Activated T-cell treated with anti-CD3 and anti-CD28 coated beads for 4 hours (primary cell): Measurements from ENCODE around the gene EXTL1.

Experiments
- DNase-seq: peaks from one replicate; pipeline ENCODE4 v3.0.0-alpha.2; 2020

EXTL1 gene

DNA sequence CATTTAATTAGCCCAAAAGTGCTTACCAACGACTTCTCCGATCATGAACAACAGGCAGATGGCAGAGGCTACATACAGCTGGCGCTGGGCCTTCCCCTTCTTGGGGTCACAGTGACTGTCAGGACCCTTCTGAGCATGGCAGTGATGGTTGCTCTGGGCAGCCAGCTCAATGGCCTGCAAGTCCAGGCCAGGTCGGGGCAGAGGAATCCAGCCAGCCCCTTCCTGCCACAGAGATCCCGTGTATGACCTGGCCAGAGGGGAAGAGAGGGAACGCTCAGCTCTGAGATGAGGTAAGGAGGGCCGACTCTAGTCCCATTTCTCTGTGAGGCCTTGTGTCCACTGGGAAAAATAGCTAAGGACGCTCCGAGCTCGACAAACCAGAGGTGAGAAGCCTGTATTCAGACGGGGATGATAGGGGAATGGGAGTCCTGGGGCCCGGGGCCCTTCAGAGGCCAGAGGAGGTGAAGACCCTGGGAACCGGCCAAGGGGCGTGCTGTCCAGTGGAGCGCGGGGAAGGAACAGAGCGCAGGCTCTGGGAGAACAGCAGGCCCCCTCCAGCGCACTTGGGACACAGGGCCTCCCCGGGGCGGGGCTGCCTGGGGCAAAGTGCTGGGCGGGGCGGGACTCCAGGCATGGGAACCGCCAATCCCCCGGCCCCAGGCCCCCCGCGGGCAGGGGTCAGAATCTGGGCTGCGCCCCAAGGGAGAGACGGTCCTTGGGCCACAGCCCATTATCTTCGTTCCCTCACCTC is 23.6 kb downstream of the EXTL1 start:
- DNase-seq: no peak

DNA sequence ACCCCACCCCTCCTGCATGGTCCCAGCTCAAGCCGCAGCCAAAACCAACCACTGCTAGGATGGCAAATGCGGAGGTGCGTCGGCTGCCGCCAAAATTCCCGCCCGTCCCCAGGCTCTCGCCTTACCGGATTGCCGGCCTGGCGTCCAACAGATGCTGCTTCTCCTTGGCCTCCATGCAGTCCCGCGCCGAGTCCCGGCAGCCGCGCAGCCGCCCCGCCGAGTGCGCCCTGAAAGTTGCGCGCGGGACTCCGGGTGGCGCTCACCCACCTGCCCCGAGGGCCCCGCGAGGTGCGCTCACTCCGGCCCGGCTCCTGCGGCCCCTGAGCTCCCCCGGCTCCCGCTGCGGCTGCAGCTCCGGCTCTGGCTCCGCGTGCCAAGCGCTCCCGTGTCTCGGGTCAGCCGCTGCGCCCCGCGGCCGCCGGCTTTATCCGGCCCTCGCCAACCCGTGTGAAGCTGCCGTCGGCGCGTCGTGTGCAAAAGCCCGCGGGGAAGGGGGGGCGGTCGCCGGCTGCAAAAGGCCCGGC is 24.2 kb downstream of the EXTL1 start, which contains the start of gene SLC30A2:
Gene SLC30A2, minus strand, starts transcription at position 397 of the 524 bp plus-strand sequence. Its CDS starts 222 bp downstream, at position 175.
- no peak for DNase-seq

DNA sequence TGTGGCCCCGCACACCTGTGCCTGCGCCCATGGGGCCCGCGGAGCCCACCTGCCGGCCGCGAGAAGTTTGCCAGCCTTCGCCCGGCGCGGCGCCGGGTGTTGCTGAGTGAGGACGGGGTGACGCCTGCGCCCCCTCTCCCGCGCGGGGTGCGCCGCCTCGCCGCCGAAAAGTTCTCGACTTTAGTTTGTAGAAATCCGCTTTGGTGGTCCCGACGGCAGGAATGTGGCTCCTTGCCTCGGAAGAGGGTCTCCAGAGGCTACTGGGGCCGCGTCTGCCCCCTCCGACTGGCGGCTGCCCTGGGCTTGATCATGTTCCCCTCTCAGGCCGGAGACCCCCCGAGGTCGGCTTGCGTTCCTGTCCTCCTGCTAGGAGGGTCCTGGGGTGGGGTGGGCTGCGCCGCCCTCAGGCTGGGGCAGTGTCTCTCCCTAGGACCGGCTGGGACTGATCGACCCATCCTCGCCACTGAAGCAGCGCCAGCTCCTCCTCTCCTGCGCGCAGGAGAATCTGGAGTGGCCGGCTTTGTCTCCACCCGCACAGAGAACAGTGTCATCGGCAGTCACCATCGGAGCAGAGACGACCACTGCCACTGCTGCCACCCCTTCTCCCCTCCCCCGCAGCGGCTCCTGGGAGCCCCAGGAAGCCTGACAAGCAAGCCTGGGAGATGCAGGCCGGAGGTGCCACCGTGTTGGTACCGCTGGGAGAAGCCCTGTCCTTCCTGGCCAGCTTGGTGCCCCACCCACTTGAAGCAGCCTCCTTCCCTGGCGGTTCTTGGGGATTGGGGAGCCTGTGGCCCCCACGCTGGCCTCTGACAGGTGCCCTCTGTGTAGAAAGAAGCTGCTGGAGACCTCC is 24.9 kb downstream of the EXTL1 start:
- DNase-seq: no peak

DNA sequence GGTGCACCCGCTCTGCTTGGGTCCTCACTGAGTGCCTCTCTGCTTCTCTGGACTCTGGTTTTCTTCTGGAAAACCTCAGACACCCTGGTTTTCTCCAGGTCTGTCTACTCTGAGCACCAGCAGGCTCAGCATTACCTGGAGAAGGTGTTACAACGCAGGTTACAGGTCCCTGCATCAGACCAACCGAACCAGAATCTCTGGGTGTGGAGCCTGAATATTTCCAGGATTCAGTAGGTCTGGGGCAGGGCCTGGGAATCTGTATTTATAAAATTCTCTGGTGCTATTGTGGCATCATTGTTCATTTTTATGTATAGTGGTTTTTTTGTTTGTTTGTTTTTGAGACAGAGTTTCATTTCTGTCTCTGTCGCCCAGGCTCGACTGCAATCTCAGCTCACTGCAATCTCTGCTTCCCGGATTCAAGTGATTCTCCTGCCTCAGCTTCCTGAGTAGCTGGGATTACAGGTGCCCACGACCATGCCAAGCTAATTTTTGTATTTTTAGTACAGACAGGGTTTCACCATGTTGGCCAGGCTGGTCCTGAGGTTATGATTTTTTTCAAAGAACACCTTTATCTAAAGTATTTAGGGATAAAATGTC is 25.8 kb downstream of the EXTL1 start:
- DNase-seq: no peak

DNA sequence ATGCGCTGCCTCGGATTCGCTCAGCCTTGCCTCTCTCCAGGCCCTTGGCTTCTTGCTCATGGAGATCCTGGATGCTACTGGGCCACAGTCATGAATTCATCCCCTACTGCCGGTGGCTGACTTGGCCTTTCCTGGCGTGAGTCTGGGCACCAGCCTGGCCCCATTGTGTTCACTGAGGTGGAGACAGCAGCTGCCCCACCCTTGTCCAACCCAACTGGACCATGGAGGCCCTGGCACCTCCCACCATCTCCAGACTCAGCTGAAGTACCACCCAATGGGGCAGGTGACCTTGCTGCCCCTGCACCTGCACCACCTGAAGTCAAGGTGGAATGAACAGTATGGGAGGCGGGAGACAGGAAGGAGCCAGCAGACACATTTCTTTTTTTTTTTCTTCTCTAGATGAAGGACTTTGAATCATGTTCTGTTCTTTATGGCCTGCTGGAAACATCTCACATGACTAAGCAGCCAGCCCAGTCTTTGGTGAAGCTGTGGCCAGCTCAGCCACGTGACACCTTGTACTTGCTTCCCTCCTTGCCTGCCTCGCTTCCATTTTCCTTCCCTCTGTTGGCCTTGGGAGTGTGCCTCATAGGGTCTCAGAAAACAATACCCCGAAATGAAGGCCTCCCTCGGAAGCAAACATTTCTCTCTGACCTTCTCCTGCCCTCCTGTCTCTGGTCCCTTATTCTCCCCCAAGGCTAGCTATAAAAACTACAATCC is 28.1 kb downstream of the EXTL1 start:
- DNase-seq: no peak

DNA sequence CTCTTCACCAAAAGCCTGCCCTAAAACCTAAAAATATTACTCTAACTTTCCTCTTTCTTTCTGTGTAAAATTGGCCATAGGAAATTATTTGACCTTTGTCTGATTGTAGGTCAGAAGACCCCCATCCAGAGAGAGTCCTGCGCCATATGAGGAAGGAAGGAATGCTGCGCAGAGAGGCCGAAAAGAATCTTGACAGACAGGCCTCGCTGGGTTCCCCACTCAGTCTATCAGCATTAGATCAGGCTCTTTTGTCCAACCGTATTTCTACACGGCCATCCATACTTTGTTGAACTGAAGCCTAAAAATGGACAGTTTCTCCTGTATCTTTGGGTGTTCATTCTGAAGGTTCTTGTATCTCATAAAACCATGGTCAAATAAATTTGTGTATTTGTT is 28.7 kb downstream of the EXTL1 start:
- no peak for DNase-seq

DNA sequence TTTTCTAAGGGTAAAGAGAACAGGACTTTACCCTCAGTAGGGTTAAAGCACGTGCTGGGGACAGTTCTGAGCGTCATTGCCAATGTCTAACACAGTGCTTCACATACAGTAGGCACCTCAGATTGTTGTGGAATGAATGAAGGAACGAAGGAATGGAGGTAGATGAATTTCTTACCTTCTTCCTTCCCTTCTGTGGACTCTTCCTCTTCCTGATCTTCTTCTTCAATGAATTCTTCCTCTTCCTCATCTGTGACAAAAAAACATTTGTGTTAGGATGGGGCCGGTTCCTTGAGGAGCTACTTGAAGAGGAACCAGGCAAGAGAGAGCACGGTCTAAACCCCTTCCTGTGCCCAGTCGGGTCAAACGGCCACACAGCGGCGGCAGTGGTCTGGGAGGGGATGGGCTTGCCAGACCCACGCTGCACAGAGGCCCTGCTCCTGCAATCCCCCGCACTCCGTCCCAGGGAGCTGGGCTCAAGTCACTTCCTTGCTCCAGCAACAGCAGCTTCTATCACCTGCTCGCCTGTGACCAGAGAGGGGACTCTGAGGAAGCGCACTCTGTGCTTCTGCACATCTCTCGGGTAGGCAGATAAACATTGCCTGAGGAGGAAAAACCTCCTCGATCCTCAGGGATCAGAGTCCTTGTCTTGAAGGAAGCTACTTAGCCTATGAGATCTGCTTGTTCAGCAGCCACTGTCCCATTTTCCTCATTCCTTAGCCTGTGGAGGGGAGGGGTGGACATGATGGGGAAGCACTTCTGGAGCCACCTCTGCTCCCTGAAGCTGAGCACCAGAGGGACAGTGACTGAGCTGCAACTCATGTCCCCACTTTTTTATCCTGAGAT is 32.4 kb downstream of the EXTL1 start:
- DNase-seq: no peak

DNA sequence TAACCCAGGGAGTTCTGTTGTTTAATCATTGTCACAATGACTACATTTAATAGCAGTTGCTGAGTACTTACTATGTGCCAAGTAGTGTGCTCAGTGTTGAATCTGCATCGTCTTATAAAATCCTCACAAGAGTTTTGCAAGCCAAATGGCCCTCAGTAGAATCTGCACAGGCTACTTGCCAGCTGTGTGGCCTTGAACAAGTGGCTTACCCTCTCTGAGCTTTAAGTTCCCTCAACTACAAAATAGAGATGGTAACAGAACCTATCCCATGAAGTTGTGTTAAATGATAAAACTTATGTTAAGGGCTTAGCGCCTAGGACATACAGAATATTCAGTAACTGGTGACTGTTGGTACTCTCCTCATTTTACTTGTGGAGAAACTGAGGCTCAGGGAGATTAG is 33.5 kb downstream of the EXTL1 start:
- DNase-seq: no peak

DNA sequence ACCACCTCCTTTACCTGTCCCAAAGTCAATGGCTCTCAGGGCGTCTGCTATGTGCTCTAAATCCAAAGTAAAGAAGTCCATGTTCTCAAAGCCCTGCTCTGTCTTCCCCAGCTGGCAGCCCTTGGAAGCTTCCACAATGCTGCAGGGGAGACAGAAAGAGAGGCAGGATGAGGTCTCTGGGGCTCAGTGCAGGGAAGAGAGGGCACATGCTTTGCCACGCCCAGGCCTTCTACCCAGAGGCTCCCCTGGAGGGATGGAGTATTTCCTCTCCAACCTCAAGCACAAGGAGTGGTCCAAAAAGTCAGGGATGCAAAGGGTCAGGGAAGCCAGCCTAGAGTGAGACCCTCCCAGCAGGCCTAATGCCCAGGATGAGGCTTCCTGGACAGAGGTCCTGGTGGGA is 35.6 kb downstream of the EXTL1 start:
- no peak for DNase-seq

DNA sequence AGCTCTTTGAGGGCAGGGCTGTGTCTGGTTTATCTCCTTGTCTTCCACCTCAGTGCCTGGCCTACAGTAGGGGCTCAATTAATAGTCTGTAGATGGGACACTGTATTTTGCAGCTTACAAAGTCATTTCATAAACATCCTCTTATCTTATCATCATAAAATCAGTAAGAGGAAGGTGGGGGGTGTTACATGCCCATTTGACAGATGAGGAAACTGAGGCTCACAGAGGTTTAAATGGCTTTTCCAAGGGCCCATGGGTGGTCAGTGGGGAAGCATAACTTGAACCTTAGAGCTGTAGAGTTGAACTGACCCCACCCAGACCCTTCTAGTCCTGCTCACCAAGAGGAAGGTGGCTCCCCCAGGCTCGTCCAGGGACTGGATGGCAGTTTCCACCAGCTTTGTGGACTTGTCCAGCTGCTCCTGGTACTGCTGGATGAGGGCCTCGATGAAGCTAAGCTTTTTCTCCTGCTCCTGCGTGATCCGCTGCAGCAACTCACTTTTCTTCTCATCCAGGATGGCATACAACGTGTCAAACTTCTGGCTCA is 36.5 kb downstream of the EXTL1 start:
- no peak for DNase-seq

DNA sequence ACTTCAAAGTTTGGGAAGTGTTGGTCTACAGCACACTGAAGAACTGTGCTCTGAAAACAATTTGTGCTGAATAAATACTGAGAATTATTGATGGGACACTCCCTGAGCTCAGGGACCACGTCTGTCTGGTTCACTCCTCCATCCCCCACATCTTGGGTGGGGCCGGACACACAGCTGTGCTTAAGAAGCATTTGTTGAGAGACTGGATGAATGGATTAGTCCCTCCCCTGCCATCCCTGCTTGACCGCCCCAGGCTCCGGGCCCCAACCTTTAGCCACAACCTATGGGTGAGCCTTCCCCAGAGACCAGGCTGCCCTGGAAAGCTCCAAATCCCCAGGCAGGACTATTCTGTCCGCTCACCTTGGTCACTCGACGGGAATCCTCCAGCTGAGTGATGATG is 38.3 kb downstream of the EXTL1 start:
- DNase-seq: no peak

DNA sequence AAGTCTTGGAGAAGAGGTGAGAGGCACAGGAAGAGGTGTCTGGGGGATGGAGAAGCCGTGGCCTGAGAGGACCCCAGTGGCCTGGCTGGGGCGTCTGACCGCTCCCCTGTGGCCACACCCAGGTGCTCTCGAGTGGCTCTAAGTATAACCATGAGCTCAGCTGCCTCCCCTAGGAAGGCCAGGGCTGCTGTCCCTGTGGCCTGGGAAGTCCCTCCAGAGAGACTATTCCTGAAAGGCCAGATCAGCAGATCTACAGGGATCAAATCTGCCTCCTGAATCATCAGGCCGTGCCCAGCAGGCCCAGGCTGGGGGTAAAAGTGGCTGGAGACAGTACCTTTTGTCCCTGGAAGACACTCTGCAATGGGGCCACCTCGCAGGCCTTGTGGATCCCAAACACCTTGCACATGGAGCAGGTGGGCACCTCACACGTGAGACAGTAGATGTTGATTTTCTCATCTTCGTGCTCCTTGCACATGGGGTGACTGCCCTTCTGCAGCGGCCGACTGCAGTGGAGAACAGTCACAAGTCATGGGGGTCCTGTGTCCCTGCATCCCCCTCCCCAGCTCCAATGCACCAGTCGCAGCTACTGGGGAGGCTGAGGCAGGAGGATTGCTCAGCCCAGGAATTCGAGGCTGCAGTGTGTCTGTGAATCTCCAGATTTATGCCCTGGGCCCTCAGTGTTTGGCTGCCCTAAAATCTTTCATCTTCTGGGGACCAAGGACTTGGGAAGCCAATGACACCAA is 39.4 kb downstream of the EXTL1 start:
- DNase-seq: no peak

DNA sequence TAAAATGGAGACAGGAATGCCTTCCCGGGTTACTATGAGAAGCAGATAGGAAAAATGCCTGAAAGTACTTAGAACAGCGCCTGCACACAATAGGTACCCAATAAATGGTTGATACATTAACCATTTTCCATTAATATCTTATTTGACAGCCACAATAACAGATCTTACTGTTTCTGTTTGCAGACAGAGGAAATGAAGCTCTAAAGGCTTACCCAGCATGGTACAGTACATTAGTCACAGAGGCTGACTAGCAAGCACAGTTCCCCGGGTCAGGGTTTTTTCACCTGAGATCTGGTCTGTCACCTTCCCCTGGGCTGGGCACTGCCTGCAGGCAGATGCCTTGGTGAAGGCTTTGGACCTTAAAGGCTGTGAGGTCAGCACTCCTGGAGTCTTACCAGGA is 43.0 kb downstream of the EXTL1 start:
- DNase-seq: no peak

DNA sequence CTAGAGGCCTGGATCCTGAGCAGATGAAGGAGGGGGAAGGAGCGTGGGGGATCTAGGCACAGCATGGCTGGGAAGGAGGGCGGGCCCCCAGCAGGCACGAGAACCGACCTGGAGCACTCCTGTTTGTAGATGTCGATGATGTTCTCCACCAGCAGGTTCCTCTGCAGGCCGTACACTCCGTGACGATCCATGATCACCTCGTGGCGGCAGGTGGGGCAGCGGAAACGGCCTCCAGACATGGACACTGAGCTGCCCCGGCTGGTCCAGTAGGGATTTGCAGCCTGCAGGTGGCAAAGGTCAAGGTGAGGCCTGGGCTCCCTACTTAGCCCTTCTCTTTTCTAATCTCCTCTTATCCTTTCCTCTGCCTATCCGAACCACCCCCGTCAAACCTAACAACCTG is 44.6 kb downstream of the EXTL1 start:
- no peak for DNase-seq

DNA sequence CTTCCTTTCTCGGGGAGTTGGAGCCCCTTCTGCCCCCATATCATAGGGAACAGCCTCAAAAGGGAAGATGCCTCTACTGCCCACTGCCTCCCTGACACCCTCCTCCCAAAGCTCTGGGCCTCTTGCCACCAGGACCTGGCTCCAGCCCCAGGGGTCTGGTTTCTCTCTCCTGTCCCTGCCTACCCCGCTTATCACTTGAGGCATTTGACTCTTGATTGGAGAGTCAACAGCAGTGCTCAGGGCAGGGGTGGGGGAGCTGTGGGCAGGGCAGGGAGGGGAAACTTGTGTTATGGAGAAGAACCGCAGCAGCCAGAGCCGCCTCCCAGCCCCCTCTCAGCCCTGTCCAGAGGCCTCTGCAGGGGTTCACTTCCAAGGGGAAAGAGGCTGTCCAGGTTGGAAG is 45.3 kb downstream of the EXTL1 start:
- no peak for DNase-seq

DNA sequence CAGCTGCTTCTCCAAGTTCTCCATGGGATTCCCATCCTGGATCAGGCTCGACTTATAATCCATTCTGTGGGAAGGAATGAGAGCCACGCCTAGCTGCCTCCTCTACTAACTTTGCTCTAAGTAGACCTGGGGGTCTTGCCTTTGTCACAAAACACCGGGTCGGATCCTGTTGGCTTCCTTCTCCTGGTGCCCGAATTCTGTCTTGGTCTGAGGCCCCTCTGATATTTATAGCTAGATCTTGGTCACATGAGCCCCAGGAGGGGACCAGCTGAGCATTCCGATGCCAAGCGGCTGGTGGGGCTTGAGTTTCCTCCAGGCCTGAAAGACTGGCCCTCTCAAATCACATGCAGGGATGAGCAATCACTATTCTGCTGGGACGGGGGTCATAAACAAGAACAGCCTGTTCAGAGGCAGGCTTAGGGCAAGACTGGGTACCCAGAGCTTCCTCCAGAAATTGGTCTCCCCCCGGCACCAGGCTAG is 45.9 kb downstream of the EXTL1 start, which contains the start of gene TRIM63:
Gene TRIM63, minus strand, starts transcription at position 199 of the 480 bp plus-strand sequence. Its CDS starts 136 bp downstream, at position 63.
- DNase-seq: no peak

DNA sequence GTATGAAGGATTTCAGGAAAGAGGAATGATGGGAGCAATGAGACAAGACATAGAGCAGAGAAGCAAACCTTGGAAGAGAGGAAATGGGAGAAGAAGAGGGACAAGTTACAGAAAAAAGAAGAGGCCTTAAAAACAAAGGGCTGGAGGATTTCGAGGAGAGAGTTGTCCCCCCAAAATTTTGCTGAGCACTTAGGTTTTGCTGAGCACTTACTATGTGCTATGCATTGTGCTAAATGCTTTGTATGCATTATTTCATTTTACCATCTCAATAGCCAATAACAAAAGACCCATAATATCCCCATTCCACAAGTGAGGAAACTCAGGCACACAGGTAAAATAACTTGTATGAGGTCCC is 48.3 kb downstream of the EXTL1 start:
- no peak for DNase-seq

DNA sequence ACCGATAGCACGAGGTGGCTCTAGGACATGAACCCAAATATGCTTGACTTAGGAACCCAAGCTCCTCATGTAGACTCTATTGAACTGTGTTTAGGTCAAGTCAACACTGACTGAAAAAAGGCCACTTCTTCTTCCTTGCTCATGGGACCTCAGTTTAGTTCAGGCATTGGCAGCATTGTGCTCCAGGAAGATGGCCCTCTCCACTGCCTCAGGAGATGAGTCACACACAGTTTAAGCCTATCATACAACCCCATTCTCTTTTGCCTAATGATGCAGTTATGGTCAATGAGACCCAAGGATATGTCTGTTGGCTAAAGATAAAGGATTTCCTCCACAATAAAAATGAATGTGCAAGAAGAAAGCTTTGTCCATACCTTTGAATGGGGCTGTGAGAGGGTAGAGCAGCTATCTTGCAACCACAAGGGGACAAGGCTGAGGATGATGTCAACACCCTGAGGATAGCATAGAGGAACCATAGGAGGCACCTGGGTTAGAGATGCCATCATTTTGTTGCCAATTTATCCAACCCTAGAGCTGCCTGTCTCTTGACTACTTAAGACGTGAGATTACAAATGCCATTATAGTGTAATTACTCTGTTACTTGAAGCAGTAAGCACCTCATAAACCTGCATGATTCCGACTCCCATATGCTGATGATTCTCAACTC is 48.9 kb downstream of the EXTL1 start:
- no peak for DNase-seq

DNA sequence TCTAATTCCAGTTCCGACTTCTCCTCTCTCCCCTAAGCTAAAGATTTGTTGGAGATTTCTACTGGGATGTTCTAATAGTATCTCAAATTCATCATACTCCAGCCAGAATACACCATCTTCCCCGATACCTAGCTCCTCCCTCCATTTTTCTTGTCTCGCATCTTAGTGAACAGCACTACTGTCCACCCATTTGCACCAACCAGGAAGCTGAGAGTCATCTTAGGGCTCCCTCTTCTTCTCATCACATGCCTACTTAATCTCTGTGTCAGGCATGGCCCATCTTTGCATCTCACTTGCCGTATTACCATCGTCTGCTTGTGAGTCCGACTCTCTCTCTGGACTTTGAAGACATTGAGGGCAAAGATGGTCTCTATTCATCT is 49.4 kb downstream of the EXTL1 start:
- DNase-seq: no peak

DNA sequence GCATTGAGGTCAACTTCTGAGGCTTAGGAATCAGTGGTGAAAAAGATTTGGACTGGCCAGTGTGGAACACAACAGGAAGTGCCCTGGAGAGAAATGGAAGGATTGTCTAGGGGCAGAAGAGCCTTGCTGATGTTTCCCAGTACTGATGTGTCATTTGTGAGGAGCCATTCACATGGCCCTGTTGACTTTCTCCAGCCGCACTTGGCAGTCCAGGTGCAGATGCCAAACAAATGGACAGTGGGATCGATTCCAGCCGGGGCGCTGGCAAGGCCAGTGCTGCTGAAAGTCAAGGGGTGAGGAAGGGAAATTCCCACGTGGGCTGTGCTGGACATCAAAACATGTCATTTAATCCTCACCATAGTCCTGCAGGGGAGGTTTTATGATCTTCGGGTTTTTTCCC is 50.7 kb downstream of the EXTL1 start:
- DNase-seq: no peak
